Endothelial cell of umbilical vein (primary cell): ENCODE results near the gene RNU5D-1. TPM values are rescaled to one million over a fixed set of nuclear protein-coding genes. Genes with fewer than 3 reads are reported as not detected.

Source experiments
- BruUV-seq: library from RNA; stranded (reverse); fragments of 400-500 nt; replicated peaks from 2 replicates; lab custom pipeline; 2021; lab: Mats Ljungman, UMichigan
- CTCF ChIA-PET: fragments of 300-600, 350-600 bp; sonication (Branson Sonifier 250); formaldehyde crosslinking; loops from one replicate; lab custom pipeline; 2021; ENCODE audit warnings: antibody characterized with exemption, inconsistent platforms; lab: Charles Lee
- POLR2A ChIA-PET: fragments of 300-600, 350-600 bp; sonication (Branson Sonifier 250); formaldehyde crosslinking; loops from one replicate; lab custom pipeline; 2021; ENCODE audit warnings: antibody characterized with exemption, inconsistent platforms; lab: Charles Lee
- DNase-seq: peaks from one replicate; pipeline ENCODE4 v3.0.0-alpha.2; 2011; ENCODE audit warnings: low read depth, low spot score
- FAIRE-seq: peaks from 2 replicates; lab custom pipeline; 2011; peaks lifted over from hg19 to GRCh38; lab: Jason Lieb, UNC
- H2AFZ ChIP-seq: 2 replicates; pipeline ENCODE4 v1.6.0; 2012; ENCODE audit warnings: low read depth, low read length, control low read depth, inconsistent platforms
- H3K27ac ChIP-seq: 2 replicates; pipeline ENCODE4 v1.5.1; 2011; ENCODE audit warnings: low read depth, mild to moderate bottlenecking, control low read depth, low read length, moderate library complexity; ENCODE audit not compliant: insufficient read depth
- H3K27me3 ChIP-seq, 2 experiments: 2 replicates each; pipeline versions ENCODE4 v1.6.0 to v1.6.1; 2011; ENCODE audit warnings: low read length in 2 of 2, mixed read lengths in 1 of 2; ENCODE audit not compliant: control insufficient read depth in 2 of 2, insufficient read depth in 2 of 2
- H3K36me3 ChIP-seq, 2 experiments: 2 replicates in 1 of 2; 3 replicates in 1 of 2; pipeline ENCODE4 v1.5.1; 2011; ENCODE audit warnings: low read length in 2 of 2, mild to moderate bottlenecking in 1 of 2, moderate library complexity in 1 of 2; ENCODE audit not compliant: control insufficient read depth in 2 of 2, insufficient read depth in 2 of 2; ENCODE audit errors: extremely low read depth in 1 of 2
- H3K4me1 ChIP-seq: 3 replicates; pipeline ENCODE4 v1.5.1; 2011; ENCODE audit warnings: mild to moderate bottlenecking, low read length; ENCODE audit not compliant: control insufficient read depth, insufficient read depth; ENCODE audit errors: extremely low read depth
- H3K4me2 ChIP-seq: 2 replicates; pipeline ENCODE4 v1.6.1; 2011; ENCODE audit warnings: low read length, control low read depth, mixed read lengths; ENCODE audit not compliant: insufficient read depth
- H3K4me3 ChIP-seq, 3 experiments: fragments of 200-600 bp in 1 of 3; sonication (generic), shearing (Covaris generic) in 1 of 3; replicated peaks in 1 of 3; 2 replicates each; pipeline ENCODE4 v1.5.1; 2011 to 2016; ENCODE audit warnings: control low read depth in 3 of 3, low read length in 3 of 3, mild to moderate bottlenecking in 2 of 3, inconsistent platforms in 1 of 3, low read depth in 1 of 3, moderate library complexity in 1 of 3; ENCODE audit not compliant: insufficient read depth in 1 of 3
- H3K79me2 ChIP-seq: 2 replicates; pipeline ENCODE4 v1.6.0; 2012; ENCODE audit warnings: low read length, inconsistent platforms; ENCODE audit not compliant: control insufficient read depth, insufficient read depth
- H3K9ac ChIP-seq: replicated peaks from 2 replicates; pipeline ENCODE3; 2011; ENCODE audit warnings: low read length, control low read depth; ENCODE audit not compliant: insufficient read depth; ENCODE audit errors: extremely low read depth
- H3K9me1 ChIP-seq: replicated peaks from 3 replicates; pipeline ENCODE4 v1.6.0; 2011; ENCODE audit warnings: mild to moderate bottlenecking, low read length; ENCODE audit not compliant: control insufficient read depth, insufficient read depth; ENCODE audit errors: extremely low read depth
- H3K9me3 ChIP-seq: replicated peaks from 2 replicates; pipeline ENCODE4 v1.5.1; 2012; ENCODE audit warnings: low read length, inconsistent platforms; ENCODE audit not compliant: control insufficient read depth, insufficient read depth
- H4K20me1 ChIP-seq: replicated peaks from 2 replicates; pipeline ENCODE3; 2011; ENCODE audit warnings: mild to moderate bottlenecking, low read length; ENCODE audit not compliant: control insufficient read depth, insufficient read depth; ENCODE audit errors: extremely low read depth
- CTCF ChIP-seq, 2 donors: IDR thresholded peaks; 1 replicate in 1 of 2; 2 replicates in 1 of 2; pipeline ENCODE4 v1.5.1; 2011; ENCODE audit warnings: low read length in 2 of 2, mild to moderate bottlenecking in 2 of 2, moderate library complexity in 2 of 2, control low read depth in 1 of 2, inconsistent platforms in 1 of 2, low read depth in 1 of 2; ENCODE audit not compliant: insufficient read depth in 1 of 2; ENCODE audit errors: extremely low read depth in 1 of 2
- EZH2 ChIP-seq: IDR thresholded peaks from 2 replicates; pipeline ENCODE4 v1.6.1; 2012; ENCODE audit warnings: borderline replicate concordance, low read depth, mild to moderate bottlenecking, moderate library complexity, low read length, inconsistent platforms; ENCODE audit not compliant: severe bottlenecking
- FOS ChIP-seq: IDR thresholded peaks from 2 replicates; pipeline ENCODE4 v1.6.1; 2011; ENCODE audit warnings: mild to moderate bottlenecking, low read length, moderate library complexity, borderline replicate concordance; ENCODE audit not compliant: insufficient read depth
- GATA2 ChIP-seq: IDR thresholded peaks from 2 replicates; pipeline ENCODE4 v1.7.0; 2011; ENCODE audit warnings: low read depth, mild to moderate bottlenecking, moderate library complexity, mixed read lengths, low read length; ENCODE audit not compliant: insufficient read length, insufficient read depth
- MYC ChIP-seq: IDR thresholded peaks from one replicate; pipeline ENCODE4 v1.6.1; 2011; ENCODE audit warnings: mild to moderate bottlenecking, low read depth, low read length
- POLR2A ChIP-seq: IDR thresholded peaks from 2 replicates; pipeline ENCODE4 v1.6.1; 2012; ENCODE audit warnings: low read depth, mild to moderate bottlenecking, control low read depth, low read length
- POLR2AphosphoS5 ChIP-seq: IDR thresholded peaks from 2 replicates; pipeline ENCODE4 v1.6.1; 2012; ENCODE audit warnings: low read depth, mild to moderate bottlenecking, control low read depth, low read length, moderate library complexity; ENCODE audit not compliant: insufficient read depth
- dilution Hi-C: fragments of 300-500 bp; cut with MboI; formaldehyde crosslinking; loops from one replicate; pipeline ENCODE4 v1.15.0; 2019; ENCODE audit warnings: low sequenced_read_pairs; ENCODE audit not compliant: extremely low pct_ligation_motif_present
- intact Hi-C: fragments of 100-400 bp; cut with micrococcal nuclease; formaldehyde crosslinking; loops from one replicate; pipeline ENCODE4 v1.10.0; 2022
- polyA plus RNA-seq, 4 experiments: library from polyadenylated mRNA; depleted of rRNA in 3 of 4; stranded (reverse) in 3 of 4; unstranded in 1 of 4; fragments of >200 nt; gene quantifications; 2 replicates each; pipeline versions ENCODE4 v1.2.1 to v1.2.3, GENCODE V29; 2011 to 2012; ENCODE audit warnings: missing spikeins in 1 of 4
- small RNA-seq: library from RNA; depleted of rRNA; stranded (forward); fragments of <200 nt; gene quantifications from one replicate; pipeline ENCODE3, GENCODE V24; 2012; ENCODE audit warnings: low replicate concordance, low read depth; ENCODE audit not compliant: insufficient read depth, insufficient read length
- total RNA-seq: library from RNA; stranded (reverse); gene quantifications from 2 replicates; pipeline ENCODE4 v1.2.3, GENCODE V29; 2021

The RNU5D-1 gene
- total and polyA plus RNA-seq, 2 donors (not counting 3 experiments of a cell fraction or from before 2014, with no cell fraction given): not detected

DNA sequence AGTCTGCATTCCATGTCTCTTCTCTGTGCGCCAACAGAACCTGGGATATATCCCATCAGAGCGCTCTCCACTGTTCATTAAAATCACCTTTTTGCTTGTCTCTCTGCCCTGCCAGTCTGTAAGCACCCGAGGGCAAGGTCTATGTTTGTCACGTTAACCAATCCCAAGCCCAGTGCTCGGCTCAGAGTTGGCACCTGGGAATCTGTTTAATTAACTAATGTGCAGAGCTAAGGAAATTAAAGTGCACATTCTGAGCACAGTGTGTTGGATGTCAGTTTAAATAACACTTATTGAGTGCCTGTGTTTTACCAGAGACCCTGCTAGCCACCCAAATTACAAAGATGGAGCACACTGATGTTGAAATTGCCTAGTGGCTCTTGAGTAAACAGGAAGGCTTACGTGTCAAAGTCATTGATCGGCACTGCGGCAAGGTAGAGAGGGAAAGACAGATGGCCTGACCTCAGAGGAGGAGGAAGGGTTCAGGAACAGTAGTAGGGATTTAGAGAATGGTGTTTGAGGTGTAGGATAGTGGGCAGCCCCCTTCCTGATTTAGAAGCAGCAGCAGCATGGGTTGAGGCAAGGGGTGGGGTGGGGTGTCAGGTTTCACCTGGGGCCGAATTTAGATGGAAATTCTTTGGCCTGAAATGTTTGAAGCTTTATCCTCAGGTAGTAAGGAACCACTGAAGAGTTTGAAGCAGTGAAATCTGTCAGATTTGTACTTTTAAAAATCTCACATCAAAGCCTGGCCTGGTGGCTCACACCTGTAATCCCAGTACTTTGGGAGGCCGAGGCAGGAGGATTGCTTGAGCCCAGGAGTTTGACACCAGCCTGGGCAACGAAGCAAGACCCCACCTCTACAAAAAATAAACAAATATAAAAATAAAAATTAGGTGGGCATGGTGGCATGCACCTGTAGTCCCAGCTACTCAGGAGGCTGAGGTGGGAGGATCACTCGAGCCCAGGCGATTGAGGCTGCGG is 48.8 kb downstream of the RNU5D-1 start:
- FAIRE-seq (no peak), DNase-seq (no peak)
- Histone ChIP-seq H2AFZ (no peak overlapping the region), H3K9me3 (no peaks in the 10 kb centered on the region), H3K79me2 (no peaks in the 10 kb centered on the region), H3K4me3 (no peak overlapping the region), H3K4me2 (no peak overlapping the region), H3K4me1 (peaks cover under 1% of the 10 kb centered on the region), H3K9me1 (no peaks in the 10 kb centered on the region), H3K27ac (no peak overlapping the region), H3K27me3 (peaks cover 0 to 4% of the 10 kb centered on the region in 2 experiments), H3K9ac (no peak overlapping the region), H4K20me1 (no peaks in the 10 kb centered on the region), H3K36me3 (no peaks in the 10 kb centered on the region)
- TF ChIP-seq POLR2A: no peak
- no peak for TF ChIP-seq CTCF (IDR thresholded peaks at IDR 0.05; ENCODE audit: extremely low read depth in 1 of 2, insufficient read depth in 1 of 2, low read depth in 1 of 2, low read length in 2 of 2)
- no peak for TF ChIP-seq POLR2AphosphoS5
- TF ChIP-seq MYC: no peak
- TF ChIP-seq FOS: no peak
- no peak for TF ChIP-seq EZH2
- TF ChIP-seq GATA2: no peak
- CTCF ChIA-PET: interaction anchor here (1.3 to 1.9 kb wide), 2 partner anchors 8 to 29 kb away, joined by 3 to 5 read pairs; partner anchors contain the start of genes ARMH1 and TMEM53
- intact Hi-C loops (no loop called here), dilution Hi-C loops (no loop called here)
- POLR2A ChIA-PET: no interaction called here
- BruUV-seq: no TSS peak

Small RNA genes lying within 50 kb of the gene (small RNA-seq; reads per million reads assigned to genes)
- gene RNU5D-1 (95.2 reads per million, percentile 97 among the genes with 10 or more reads in this experiment), gene RNU5F-1 (19.7 reads per million, percentile 78 among the genes with 10 or more reads in this experiment), gene SNORD38A (1,656 reads per million, percentile 100 among the genes with 10 or more reads in this experiment), gene SNORD38B (not detected), gene SNORD46 (4.4 reads per million, percentile 32 among the genes with 10 or more reads in this experiment), gene SNORD55 (not detected)

Other genes starting within 250 kb of the RNU5D-1 start
- gene TMEM53, start 56.7 kb downstream of the RNU5D-1 start, total RNA-seq: 5.3 and 5.7 TPM in 2 replicates
- 16.5 and 24.7 TPM in 2 replicates for gene TMEM53, start 56.7 kb downstream of the RNU5D-1 start, polyA plus RNA-seq
- gene ARMH1, start 56.5 kb downstream of the RNU5D-1 start, total RNA-seq: not detected in 2 replicates
- gene ARMH1, start 56.5 kb downstream of the RNU5D-1 start, polyA plus RNA-seq: 0.17 and 0.48 TPM in 2 replicates
- gene KIF2C, start 8.7 kb upstream of the RNU5D-1 start, total RNA-seq: 44.3 and 53.7 TPM in 2 replicates
- gene KIF2C, start 8.7 kb upstream of the RNU5D-1 start, polyA plus RNA-seq: 20.7 and 27.1 TPM in 2 replicates
- 1,842 and 1,896 TPM in 2 replicates for gene RPS8, start 44.4 kb upstream of the RNU5D-1 start, total RNA-seq
- gene RPS8, start 44.4 kb upstream of the RNU5D-1 start, polyA plus RNA-seq: 1,808 and 2,306 TPM in 2 replicates
- 0.21 TPM in 1 of 2 replicates, not detected in the other for gene BEST4, start 57.0 kb upstream of the RNU5D-1 start, total RNA-seq
- gene BEST4, start 57.0 kb upstream of the RNU5D-1 start, polyA plus RNA-seq: 0.21 and 0.29 TPM in 2 replicates
- 55.0 and 60.0 TPM in 2 replicates for gene PLK3, start 69.2 kb upstream of the RNU5D-1 start, total RNA-seq
- gene PLK3, start 69.2 kb upstream of the RNU5D-1 start, polyA plus RNA-seq: 66.7 and 90.1 TPM in 2 replicates
- gene DYNLT4, start 76.2 kb upstream of the RNU5D-1 start, total RNA-seq: 0.62 and 1.1 TPM in 2 replicates
- gene DYNLT4, start 76.2 kb upstream of the RNU5D-1 start, polyA plus RNA-seq: 0.46 and 1.1 TPM in 2 replicates
- gene BTBD19, start 77.4 kb upstream of the RNU5D-1 start, total RNA-seq: 69.9 and 72.5 TPM in 2 replicates
- gene BTBD19, start 77.4 kb upstream of the RNU5D-1 start, polyA plus RNA-seq: 97.9 and 115 TPM in 2 replicates
- gene PTCH2, start 112.1 kb upstream of the RNU5D-1 start, total RNA-seq: 1.8 and 1.9 TPM in 2 replicates
- 1.8 and 2.6 TPM in 2 replicates for gene PTCH2, start 112.1 kb upstream of the RNU5D-1 start, polyA plus RNA-seq